Measurements from ENCODE around the gene LSM14A. TPM values are rescaled to one million over a fixed set of nuclear protein-coding genes. Genes with fewer than 3 reads are reported as not detected.
"Not testable (repeated sequence)": the region's sequence is repeated elsewhere in the genome, so short reads cannot be mapped to it uniquely, and the experiment has no call there.

Gene LSM14A
- total RNA-seq, 1 donor, result 134 TPM

DNA sequence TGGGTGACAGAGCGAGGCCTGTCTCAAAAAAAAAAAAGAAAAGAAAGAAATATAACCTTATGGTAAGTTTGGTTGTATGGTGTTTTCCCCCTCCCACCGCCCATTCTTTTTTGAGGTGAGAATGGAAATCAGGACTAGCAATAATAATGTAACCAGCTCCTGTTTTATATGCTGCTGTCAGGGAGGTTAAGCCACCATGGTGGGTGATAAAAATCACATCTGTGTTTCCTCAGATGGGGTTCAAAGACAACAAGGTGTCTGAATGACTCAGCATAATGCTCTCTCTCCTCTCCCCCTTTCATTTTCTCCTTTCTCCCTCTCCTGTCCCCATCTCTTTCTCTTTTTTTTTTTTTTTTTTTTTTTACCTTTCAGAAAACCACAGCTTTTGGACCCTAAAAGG lies 53.7 kb downstream of the LSM14A start:
- no peak for DNase-seq (ENCODE audit: low read depth in 2 of 3, low spot score in 2 of 3)

- no peak for DNase-seq (ENCODE audit: low read depth in 2 of 3, low spot score in 2 of 3)
Observed at GRCh38 chr19:34228347-34228746, 56.0 kb downstream of the LSM14A start.

- no peak for DNase-seq (ENCODE audit: low read depth in 2 of 3, low spot score in 2 of 3)
Observed at GRCh38 chr19:34228762-34229161, 56.5 kb downstream of the LSM14A start.

GRCh38 chr19:34229721-34230120 lies 57.4 kb downstream of the LSM14A start:
- DNase-seq (ENCODE audit: low read depth in 2 of 3, low spot score in 2 of 3), result no peak

- no peak for DNase-seq (ENCODE audit: low read depth in 2 of 3, low spot score in 2 of 3)
Observed at GRCh38 chr19:34230820-34231219, 58.5 kb downstream of the LSM14A start.

DNA sequence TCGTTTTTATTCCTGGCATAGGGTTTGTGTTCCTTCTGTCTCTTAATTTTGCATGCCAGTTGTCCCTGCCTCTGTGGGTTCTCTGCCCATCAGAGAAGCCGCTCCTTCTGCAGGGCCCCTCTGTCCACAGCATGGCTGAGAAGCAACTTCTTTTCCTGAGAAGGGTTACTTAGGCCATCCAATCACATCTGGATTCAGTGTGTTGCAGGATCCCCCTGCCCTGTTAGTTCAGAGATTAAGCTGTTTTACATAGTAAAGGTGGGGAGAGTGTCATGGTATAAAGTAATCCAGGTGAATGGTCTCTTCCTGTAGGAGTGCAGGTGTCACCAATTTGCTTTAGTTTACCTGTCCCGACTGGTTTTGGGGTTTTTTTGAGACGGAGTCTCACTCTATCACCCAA lies 59.1 kb downstream of the LSM14A start:
- no peak for DNase-seq (ENCODE audit: low read depth in 2 of 3, low spot score in 2 of 3)

DNA sequence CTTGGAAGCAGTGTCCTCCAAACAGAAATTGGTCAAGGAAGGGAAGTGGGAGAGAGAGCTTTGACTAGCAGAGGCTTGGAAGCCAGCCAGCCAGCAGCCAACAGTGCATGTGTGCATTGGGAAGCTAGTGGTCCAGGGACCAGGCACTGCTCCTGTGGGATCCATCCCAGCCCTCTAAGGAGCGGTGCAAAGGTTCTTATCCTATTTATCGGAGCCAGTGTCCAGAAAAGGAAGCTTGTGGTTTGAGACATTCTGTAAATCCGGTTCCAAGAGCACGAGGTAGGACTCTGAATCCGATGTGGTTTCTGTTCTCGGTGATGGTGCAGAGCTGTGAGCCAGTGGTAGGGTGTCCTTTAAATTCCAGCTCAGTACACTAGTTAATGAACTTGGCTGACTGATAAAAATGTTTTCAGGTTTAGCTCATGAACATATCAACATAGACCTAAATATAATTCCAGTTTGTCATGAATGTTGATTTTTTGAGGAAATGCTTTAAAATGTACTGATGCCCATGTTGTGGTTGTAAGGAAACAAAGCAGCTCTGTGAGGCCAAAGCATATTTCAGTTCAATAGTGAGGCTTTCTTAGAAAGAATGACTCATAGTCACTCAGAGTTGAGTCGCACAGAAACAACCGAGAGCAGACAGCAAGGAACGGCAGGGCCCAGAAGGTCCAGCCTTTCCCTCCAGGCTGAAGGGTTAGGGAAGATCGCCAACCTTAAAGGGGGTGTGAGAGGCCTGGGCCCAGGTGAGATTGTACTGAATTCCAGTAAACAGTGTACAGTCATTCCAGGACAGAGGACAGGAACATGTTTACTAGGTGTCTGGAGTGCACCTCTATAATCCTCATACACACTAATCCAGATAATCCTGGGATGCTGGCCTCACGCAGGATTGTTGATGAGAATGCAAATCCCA lies 60.5 kb downstream of the LSM14A start:
- DNase-seq (ENCODE audit: low read depth in 2 of 3, low spot score in 2 of 3), result peak in 2 of 3 donors; percentile 23 to 31

- no peak for DNase-seq (ENCODE audit: low read depth in 2 of 3, low spot score in 2 of 3)
Observed at GRCh38 chr19:34235425-34235940, 63.2 kb downstream of the LSM14A start.

DNA sequence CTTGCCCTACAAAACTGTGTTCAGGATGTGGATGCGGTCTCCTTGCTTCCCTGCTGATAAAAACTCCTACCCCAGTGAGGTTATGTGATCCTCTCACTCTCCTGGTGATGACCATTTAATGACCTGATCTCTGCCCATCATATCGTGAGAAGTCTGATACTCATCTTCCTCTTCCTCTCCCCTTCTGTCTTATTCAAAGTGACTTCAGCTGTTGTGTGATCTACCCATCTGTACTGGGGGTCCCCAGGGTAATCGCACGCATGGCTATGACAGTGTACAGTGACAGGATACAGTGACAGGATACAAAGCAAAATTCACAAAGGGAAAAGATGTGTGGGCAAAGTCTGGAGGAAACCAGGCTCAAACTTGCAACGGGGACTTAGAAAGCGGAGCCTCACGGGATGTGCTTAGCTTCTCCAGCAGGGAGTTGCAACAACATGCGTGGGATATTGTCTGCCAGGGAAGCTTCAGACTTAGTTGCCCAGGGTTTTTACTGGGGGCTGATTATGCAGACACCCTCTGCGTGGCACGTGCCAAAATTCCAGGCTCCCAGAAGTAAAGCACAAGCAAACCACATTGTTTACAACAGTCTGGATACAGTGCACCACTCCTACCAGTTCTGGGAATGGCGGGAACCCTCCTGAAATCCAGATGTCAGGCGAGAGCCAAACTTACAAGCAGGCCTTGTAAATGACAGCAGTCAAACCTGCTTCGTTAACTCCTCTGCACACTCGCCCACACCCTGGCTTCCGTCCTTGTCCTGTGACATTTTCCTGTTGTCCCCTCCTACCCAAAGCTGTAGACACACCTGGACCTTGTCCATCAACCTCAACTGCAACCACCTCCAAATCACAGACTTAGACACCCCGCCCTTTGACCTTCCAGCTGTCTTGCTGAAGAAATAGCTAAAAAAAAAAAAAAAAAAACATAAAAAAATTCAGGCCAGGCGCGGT lies 64.0 kb downstream of the LSM14A start:
- DNase-seq (ENCODE audit: low read depth in 2 of 3, low spot score in 2 of 3), result no peak

- DNase-seq (ENCODE audit: low read depth in 2 of 3, low spot score in 2 of 3), result no peak
Observed at GRCh38 chr19:34237283-34237682, 65.0 kb downstream of the LSM14A start.

GRCh38 chr19:34237939-34238338 lies 65.6 kb downstream of the LSM14A start:
- DNase-seq (ENCODE audit: low read depth in 2 of 3, low spot score in 2 of 3), result no peak

DNA sequence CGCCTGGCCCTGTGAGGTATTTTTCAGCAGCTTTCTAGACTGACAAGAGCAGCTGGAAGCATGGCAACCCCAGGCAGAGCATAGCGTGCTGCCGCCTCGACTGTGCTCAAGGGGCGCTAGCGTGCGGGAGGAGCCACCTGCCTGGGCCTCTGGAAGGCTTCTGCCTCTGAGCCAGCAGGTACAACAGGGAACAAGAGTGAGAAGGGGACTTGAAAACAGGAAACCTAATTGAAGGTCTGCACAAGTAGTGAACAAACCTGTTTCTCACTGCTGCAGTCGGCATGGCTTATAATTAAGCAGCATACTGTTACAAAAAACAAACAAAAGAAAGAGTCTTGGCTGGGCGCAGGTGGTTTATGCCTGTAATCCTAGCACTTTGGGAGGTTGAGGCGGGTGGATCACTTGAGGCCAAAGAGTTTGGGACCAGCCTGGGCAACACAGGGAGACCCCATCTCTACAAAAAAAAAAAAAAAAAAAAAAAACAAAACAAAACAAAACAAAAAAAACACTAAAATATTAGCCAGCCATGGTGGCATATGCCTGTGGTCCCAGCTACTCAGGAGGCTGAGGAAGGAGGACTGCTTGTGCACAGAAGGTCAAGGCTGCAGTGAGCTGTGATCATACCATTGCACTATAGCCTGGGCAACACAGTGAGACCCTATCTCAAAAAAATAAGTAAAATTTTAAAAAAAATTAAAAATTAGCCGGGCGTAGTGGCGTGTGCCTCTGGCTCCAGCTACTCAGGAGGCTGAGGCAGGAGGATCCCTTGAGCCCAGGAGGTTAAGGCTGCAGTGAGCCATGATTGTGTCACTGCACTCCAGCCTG lies 69.4 kb downstream of the LSM14A start:
- DNase-seq (ENCODE audit: low read depth in 2 of 3, low spot score in 2 of 3), result peak in 1 of 3 donors; percentile 11

DNA sequence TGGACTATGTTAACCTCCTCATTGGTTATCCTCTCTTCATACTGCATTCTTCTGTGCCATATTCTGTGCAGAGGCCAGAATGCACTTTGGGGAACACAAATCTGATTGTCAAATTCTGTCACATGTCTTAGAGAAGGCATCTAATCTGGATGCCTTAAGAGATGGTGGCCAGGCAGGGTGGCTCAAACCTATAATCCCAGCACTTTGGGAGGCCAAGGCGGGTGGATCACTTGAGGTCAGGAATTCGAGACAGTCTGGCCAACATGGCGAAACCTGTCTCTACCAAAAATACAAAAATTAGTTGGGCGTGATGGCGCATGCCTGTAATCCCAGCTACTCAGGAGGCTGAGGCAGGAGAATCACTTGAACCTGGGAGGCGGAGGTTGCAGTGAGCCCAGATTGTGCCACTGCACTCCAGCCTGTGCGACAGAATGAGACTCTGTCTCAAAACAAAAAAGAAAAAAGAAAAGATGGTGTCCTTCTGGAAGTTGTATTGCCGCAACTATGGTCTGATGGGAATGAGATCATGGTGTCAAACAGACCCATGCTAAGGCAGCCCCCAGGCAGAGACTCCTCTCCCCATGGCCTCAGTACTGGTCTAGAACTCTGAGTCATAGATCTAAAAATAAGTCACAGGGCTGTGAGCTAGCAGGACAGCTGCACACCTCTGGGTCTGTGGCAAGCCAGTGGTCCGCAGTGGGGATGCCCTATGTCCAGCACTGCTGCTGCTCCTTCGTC lies 71.0 kb downstream of the LSM14A start:
- DNase-seq (ENCODE audit: low read depth in 2 of 3, low spot score in 2 of 3), result not testable (repeated sequence)

DNA sequence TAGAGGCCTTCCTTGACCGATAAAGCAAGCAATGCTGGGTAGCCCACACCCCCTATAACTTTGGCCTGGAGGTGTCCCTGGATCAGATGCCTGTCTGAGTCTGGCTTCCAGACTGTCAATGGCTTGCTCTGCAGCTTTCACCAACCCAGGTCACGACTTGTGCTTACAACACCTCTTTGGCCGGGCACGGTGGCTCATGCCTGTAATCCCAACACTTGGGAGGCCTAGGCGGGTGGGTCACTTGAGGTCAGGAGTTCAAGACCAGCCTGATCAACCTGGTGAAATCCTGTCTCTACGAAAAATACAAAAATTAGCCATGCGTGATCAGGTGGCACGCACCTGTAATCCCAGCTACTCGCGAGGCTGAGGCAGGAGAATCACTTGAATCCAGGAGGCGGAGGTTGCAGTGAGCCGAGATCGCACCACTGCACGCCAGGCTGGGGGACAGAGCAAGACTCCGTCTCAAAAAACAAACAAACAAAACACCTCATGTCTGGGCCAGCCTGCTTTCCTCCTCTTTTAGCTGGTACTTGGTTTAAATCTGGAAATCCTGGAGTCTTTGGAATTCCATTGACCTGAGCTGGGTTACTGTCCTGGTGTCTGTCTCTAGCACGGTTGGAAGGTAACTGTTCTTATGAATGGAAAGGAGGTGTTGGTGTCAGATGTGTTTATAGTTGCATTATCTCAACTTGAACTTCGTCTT lies 71.7 kb downstream of the LSM14A start:
- no peak for DNase-seq (ENCODE audit: low read depth in 2 of 3, low spot score in 2 of 3)

DNA sequence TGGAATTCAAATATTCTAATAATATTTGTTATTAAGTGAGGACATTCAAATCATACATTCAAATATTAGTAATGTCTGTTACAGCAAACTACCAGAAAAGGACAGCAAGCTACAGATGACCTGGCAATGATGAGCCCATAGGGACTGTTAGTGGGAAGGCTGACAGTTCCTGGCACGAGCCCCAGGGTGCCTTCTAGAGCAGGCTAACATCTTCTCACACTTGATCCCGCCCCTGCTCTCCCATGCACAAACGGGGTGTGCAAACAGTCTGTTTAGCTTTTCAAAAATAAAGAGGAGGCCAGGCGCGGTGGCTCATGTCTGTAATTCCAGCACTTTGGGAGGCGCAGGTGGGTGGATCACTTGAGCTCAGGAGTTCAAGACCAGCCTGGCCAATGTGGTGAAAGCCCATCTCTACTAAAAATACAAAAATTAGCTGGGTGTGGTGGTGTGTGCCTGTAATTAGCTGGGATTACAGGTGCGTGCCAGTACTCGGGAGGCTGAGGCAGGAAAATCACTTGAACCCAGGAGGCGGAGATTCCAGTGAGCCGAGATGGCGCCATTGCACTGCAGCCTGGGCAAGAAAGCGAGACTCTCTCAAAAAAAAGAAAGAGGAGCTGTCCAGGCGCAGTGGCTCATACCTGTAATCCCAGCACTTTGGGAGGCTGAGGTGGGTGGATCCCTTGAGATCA lies 72.5 kb downstream of the LSM14A start:
- no peak for DNase-seq (ENCODE audit: low read depth in 2 of 3, low spot score in 2 of 3)

DNA sequence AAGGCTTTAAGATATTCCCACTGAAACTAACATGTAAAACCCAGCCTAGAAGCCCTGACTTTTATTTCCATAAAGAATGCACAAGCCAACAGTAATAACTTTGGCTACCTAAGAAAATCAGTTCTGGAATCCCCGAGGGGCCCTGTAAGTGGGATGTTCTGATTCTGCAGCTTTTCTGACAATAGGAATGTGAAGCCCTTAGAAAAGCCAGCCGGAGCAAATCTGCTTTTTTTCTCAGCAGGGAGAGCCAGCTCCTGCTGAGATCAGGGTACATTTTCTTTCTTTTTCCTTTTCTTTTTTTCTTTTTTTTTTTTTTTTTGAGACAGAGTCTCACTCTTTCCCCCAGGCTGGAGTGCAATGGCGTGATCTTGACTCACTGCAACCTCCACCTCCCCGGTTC lies 74.0 kb downstream of the LSM14A start:
- no peak for DNase-seq (ENCODE audit: low read depth in 2 of 3, low spot score in 2 of 3)

GRCh38 chr19:34248941-34249340 lies 76.6 kb downstream of the LSM14A start:
- no peak for DNase-seq (ENCODE audit: low read depth in 2 of 3, low spot score in 2 of 3)

DNA sequence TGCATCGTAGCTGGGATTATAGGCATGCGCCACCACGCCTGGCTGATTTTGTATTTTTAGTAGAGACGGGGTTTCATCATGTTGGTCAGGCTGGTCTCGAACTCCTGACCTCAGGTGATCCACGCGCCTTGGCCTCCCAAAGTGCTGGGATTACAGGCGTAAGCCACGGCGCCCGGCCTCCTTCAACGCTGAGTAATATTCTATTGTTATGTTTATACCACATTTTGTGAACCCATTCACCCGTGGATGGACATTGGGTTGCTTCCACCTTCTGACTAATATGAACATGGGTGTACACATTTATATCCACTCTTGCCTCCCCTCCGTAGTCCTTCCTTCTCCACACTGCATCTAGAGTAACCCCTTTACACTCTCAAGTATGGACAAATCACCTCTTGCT lies 80.9 kb downstream of the LSM14A start:
- not testable (repeated sequence) for DNase-seq (ENCODE audit: low read depth in 2 of 3, low spot score in 2 of 3)

GRCh38 chr19:34253681-34254045 lies 81.4 kb downstream of the LSM14A start:
- not testable (repeated sequence) for DNase-seq (ENCODE audit: low read depth in 2 of 3, low spot score in 2 of 3)
